Keratinocyte (primary cell): ENCODE results near the gene SIPA1L3. TPM values are rescaled to one million over a fixed set of nuclear protein-coding genes. Genes with fewer than 3 reads are reported as not detected.

ENCODE experiments used
- DNase-seq: peaks from one replicate; pipeline ENCODE4 v3.0.0-alpha.2; 2011; ENCODE audit warnings: low read depth, missing footprints, low spot score
- FAIRE-seq: peaks from 2 replicates; lab custom pipeline; 2011; peaks lifted over from hg19 to GRCh38; lab: Jason Lieb, UNC
- H2AFZ ChIP-seq: 2 replicates; pipeline ENCODE4 v1.6.0; 2012; ENCODE audit warnings: low read length, control low read depth, inconsistent platforms; ENCODE audit not compliant: control insufficient read depth
- H3K27ac ChIP-seq: 2 replicates; pipeline ENCODE4 v1.5.1; 2011; ENCODE audit warnings: low read length; ENCODE audit not compliant: control insufficient read depth, insufficient read depth
- H3K27me3 ChIP-seq: 3 replicates; pipeline ENCODE4 v1.6.0; 2011; ENCODE audit warnings: low read length; ENCODE audit not compliant: control insufficient read depth, insufficient read depth; ENCODE audit errors: extremely low read depth
- H3K36me3 ChIP-seq, 2 experiments: 2 replicates in 1 of 2; 3 replicates in 1 of 2; pipeline ENCODE4 v1.5.1; 2011; ENCODE audit warnings: low read length in 2 of 2, mild to moderate bottlenecking in 1 of 2; ENCODE audit not compliant: control insufficient read depth in 2 of 2, insufficient read depth in 2 of 2; ENCODE audit errors: extremely low read depth in 1 of 2
- H3K4me1 ChIP-seq: 3 replicates; pipeline ENCODE4 v1.5.1; 2011; ENCODE audit warnings: low read length; ENCODE audit not compliant: control insufficient read depth, insufficient read depth; ENCODE audit errors: extremely low read depth
- H3K4me2 ChIP-seq: 3 replicates; pipeline ENCODE4 v1.6.0; 2011; ENCODE audit warnings: low read depth, low read length; ENCODE audit not compliant: control insufficient read depth, insufficient read depth; ENCODE audit errors: extremely low read depth
- H3K4me3 ChIP-seq, 3 experiments: fragments of 200-600 bp in 1 of 3; sonication (generic) in 1 of 3; 2 replicates in 2 of 3; 3 replicates in 1 of 3; pipeline ENCODE4 v1.5.1; 2011 to 2016; ENCODE audit warnings: low read length in 3 of 3, mild to moderate bottlenecking in 3 of 3, control low read depth in 2 of 3, inconsistent platforms in 1 of 3, low read depth in 1 of 3, mixed read lengths in 1 of 3, mixed run types in 1 of 3, moderate library complexity in 1 of 3; ENCODE audit not compliant: control insufficient read depth in 2 of 3, insufficient read depth in 2 of 3; ENCODE audit errors: extremely low read depth in 1 of 3
- H3K79me2 ChIP-seq: 2 replicates; pipeline ENCODE4 v1.6.0; 2012; ENCODE audit warnings: low read length; ENCODE audit not compliant: control insufficient read depth, insufficient read depth
- H3K9ac ChIP-seq: 3 replicates; pipeline ENCODE4 v1.6.0; 2011; ENCODE audit warnings: low read length; ENCODE audit not compliant: control insufficient read depth, insufficient read depth; ENCODE audit errors: extremely low read depth
- H3K9me1 ChIP-seq: 3 replicates; pipeline ENCODE4 v1.6.0; 2011; ENCODE audit warnings: low read length; ENCODE audit not compliant: control insufficient read depth, insufficient read depth; ENCODE audit errors: extremely low read depth
- H3K9me3 ChIP-seq: 2 replicates; pipeline ENCODE4 v1.5.1; 2012; ENCODE audit warnings: low read depth, low read length; ENCODE audit not compliant: control insufficient read depth
- H4K20me1 ChIP-seq: 3 replicates; pipeline ENCODE4 v1.6.0; 2011; ENCODE audit warnings: low read length; ENCODE audit not compliant: control insufficient read depth, insufficient read depth; ENCODE audit errors: extremely low read depth
- EZH2 ChIP-seq: IDR thresholded peaks from one replicate; pipeline ENCODE4 v1.6.1; 2012; ENCODE audit warnings: inconsistent platforms, mild to moderate bottlenecking, low read length, moderate library complexity
- dilution Hi-C: fragments of 300-500 bp; cut with MboI; formaldehyde crosslinking; loops from one replicate; pipeline ENCODE4 v1.7.0; 2020; ENCODE audit warnings: low sequenced_read_pairs; ENCODE audit not compliant: extremely low pct_ligation_motif_present
- polyA plus RNA-seq, 5 experiments: library from polyadenylated mRNA; depleted of rRNA in 3 of 5; stranded (reverse) in 3 of 5; stranded (forward) in 1 of 5; unstranded in 1 of 5; fragments of >200 nt; gene quantifications; 1 replicate in 1 of 5; 2 replicates in 3 of 5; 3 replicates in 1 of 5; pipeline versions ENCODE4 v1.2.1 to v1.2.3, GENCODE V29; 2011 to 2012; ENCODE audit warnings: missing spikeins in 2 of 5, low read depth in 1 of 5, low replicate concordance in 1 of 5
- TF ChIP-seq, protein P1 (sequence below), 3 experiments: IDR thresholded peaks in 1 of 3; conservative IDR thresholded peaks in 1 of 3; optimal IDR thresholded peaks in 1 of 3; 2 replicates in 2 of 3; 3 replicates in 1 of 3; pipeline versions ENCODE3 to v1.5.1; 2011; ENCODE audit warnings: low read length in 3 of 3, mild to moderate bottlenecking in 3 of 3, moderate library complexity in 2 of 3, control low read depth in 1 of 3, inconsistent platforms in 1 of 3; ENCODE audit not compliant: insufficient read depth in 2 of 3; ENCODE audit errors: extremely low read depth in 1 of 3

SIPA1L3 gene
- polyA plus RNA-seq, 1 donor (not counting 4 experiments of a cell fraction or from before 2014, with no cell fraction given) = 8.0 TPM

DNA sequence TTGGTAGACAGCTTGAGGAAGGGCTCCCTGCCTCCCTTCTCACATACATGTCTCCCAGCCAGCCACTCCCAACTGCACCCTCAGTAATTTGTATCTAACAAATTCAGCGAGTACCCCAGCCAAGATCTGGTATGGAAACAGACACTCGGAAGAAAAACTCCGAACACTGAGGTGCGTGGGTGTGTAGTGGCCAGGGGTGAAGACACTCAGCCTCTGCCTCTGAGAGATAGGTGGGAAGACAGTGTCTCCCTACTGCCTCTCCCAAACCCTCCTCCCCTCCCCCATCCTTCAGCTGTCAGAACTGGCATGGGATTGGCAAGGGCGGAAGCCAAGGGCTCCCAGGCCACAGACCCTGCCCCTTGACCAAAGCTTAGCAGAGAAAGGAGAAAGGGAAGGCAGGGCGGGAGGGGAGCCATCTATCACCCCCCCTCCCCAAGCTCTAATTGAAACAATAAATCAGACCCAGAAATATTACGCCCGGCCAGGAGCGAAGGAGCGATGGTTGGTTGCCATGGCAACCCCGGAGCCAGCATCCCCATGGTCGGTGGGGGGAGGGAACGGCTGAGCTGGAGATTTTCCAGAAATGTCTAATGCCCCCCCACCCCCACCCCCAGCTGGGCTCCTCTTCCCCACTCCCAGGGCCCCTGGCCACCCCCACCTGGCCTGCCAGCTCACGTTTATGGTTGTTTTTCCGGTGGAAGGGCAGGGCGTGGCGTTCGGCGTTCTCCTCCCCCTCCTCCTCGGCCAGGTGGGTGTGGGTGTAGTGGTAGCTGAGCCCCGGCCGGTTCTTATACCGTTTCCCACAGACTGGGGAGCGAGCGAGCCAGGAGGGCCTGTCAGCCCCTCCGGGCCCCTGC lies 310.0 kb downstream of the SIPA1L3 start:
- no peak for DNase-seq
- Histone ChIP-seq H3K4me1 (no peaks in the 10 kb centered on the region), H3K27ac (no peak overlapping the region), H3K4me2 (no peak overlapping the region), H3K4me3 (no peak overlapping the region), H3K9me1 (no peaks in the 10 kb centered on the region), H3K9ac (no peak overlapping the region), H4K20me1 (no peaks in the 10 kb centered on the region), H3K79me2 (no peaks in the 10 kb centered on the region), H3K36me3 (no peaks in the 10 kb centered on the region), H3K9me3 (no peaks in the 10 kb centered on the region), H3K27me3 (no peaks in the 10 kb centered on the region), H2AFZ (no peak overlapping the region)
- FAIRE-seq = no peak
- TF ChIP-seq, protein P1, sequence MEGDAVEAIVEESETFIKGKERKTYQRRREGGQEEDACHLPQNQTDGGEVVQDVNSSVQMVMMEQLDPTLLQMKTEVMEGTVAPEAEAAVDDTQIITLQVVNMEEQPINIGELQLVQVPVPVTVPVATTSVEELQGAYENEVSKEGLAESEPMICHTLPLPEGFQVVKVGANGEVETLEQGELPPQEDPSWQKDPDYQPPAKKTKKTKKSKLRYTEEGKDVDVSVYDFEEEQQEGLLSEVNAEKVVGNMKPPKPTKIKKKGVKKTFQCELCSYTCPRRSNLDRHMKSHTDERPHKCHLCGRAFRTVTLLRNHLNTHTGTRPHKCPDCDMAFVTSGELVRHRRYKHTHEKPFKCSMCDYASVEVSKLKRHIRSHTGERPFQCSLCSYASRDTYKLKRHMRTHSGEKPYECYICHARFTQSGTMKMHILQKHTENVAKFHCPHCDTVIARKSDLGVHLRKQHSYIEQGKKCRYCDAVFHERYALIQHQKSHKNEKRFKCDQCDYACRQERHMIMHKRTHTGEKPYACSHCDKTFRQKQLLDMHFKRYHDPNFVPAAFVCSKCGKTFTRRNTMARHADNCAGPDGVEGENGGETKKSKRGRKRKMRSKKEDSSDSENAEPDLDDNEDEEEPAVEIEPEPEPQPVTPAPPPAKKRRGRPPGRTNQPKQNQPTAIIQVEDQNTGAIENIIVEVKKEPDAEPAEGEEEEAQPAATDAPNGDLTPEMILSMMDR (optimal IDR thresholded peaks at IDR 0.05 in 1 of 3, IDR thresholded peaks at IDR 0.05 in 1 of 3, conservative IDR thresholded peaks at IDR 0.05 in 1 of 3; ENCODE audit: extremely low read depth in 1 of 3, insufficient read depth in 2 of 3, low read length in 3 of 3) = no peak
- no peak for TF ChIP-seq EZH2
- dilution Hi-C loops = no loop called here

DNA sequence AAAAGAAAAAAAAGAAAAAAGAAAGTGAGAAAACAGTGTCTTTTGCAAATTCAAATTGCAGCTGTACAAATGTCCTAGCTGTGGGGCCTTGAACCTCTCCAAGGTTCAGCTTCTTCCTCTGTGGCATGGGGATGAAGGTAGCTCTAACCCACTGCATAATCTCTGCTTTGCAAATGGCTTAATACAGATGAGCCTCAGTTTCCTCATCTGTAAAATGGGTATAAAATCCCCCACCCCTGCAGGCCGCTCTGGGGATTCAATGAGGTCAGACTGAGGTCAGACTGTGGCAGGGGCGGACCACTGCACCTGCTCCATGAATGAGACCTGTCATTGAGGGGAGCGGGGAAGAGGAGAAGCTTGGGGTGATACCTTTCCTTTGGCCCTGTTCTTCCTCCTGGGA lies 311.2 kb downstream of the SIPA1L3 start:
- no peak for FAIRE-seq
- DNase-seq = no peak
- TF ChIP-seq, protein P1 (optimal IDR thresholded peaks at IDR 0.05 in 1 of 3, IDR thresholded peaks at IDR 0.05 in 1 of 3, conservative IDR thresholded peaks at IDR 0.05 in 1 of 3; ENCODE audit: extremely low read depth in 1 of 3, insufficient read depth in 2 of 3, low read length in 3 of 3) = no peak
- no peak for TF ChIP-seq EZH2
- Histone ChIP-seq H4K20me1 (no peaks in the 10 kb centered on the region), H3K79me2 (no peaks in the 10 kb centered on the region), H3K4me3 (no peak overlapping the region), H3K27me3 (no peaks in the 10 kb centered on the region), H3K27ac (no peak overlapping the region), H3K4me2 (no peak overlapping the region), H3K4me1 (peaks cover 5% of the 10 kb centered on the region), H2AFZ (no peak overlapping the region), H3K36me3 (no peaks in the 10 kb centered on the region), H3K9me1 (no peaks in the 10 kb centered on the region), H3K9ac (no peak overlapping the region), H3K9me3 (no peaks in the 10 kb centered on the region)
- dilution Hi-C loops = no loop called here
